Measurements from ENCODE around the gene KCND2.
A peak's percentile ranks its signal among the peaks of the same experiment; 100 is the strongest.
"Not testable (repeated sequence)": the region's sequence is repeated elsewhere in the genome, so short reads cannot be mapped to it uniquely, and the experiment has no call there.

KCND2 gene

GRCh38 chr7:120588862-120589261 is 315.9 kb downstream of the KCND2 start:
- no peak for DNase-seq

DNA sequence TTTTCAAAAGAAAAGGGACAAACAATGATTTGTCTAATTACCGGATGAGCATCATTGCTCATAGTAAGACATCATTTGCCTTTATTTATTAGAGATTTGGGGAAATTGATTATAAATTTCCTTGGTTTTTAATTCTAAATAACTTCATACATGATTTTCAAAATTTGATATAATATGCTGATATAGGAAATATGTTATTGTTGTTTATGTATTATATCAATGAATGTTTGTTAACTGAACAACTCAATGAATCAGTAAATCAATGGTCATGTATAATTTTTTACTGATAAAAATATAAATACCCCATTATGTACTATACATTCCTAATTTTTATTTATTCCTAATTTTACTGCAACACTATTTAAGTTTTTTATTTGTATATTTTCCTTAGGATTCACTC is 327.6 kb downstream of the KCND2 start:
- DNase-seq = no peak

GRCh38 chr7:120603366-120603765 is 330.4 kb downstream of the KCND2 start:
- no peak for DNase-seq

- no peak for DNase-seq
Observed at GRCh38 chr7:120609136-120609753, 336.3 kb downstream of the KCND2 start.

DNA sequence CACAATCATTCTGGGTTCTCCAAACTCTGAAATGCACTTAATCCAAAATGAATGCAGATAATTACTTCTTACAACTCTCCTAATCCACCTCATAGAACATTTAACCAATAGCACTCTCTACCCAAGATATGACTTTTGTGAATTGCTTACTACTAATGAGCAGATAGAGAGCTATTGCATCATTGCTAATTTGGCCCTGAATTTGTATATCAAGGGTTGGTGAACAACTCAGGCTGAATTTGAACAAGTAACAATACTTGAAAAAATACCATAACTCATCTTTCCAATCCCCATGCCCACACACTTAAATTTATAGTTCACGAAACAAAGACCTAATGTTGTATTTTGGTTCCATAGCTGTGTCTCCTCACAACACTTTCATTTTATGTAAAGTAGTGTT is 339.0 kb downstream of the KCND2 start:
- no peak for DNase-seq

DNA sequence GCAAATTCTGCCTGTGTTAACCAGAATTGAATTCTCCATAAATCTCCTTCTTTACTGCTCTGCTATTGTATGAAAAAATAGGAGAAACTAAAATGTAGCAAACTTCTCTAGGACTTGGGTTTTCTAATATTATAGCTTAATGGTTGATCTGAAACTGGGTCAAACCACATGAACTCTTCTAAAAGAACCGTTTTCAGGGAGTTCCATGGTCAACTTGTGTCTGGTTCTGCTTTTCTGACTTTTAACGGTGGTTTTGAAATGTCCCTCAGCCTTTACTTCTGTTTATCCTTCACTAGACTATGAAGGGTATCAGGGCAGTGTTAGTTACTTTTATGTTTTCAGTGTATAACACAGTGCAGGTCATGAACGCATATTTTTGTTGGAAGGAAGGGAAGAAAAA is 342.7 kb downstream of the KCND2 start:
- DNase-seq = no peak

DNA sequence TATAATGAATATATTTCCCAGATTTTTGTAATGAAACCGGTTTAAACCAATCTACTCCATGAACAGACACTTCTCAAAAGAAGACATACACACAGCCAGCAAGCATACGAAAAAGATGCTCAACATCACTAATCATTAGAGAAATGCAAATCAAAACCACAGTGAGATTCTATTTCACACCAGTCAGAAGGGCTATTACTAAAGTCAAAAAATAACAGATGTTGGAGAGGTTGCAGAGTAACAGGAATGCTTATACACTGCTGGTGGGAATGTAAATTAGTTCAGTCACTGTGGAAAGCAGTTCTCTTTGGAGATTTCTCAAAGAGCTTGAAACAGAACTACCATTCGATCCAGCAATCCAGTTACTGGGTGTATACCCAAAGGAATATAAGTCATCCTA is 344.3 kb downstream of the KCND2 start:
- DNase-seq = no peak

DNA sequence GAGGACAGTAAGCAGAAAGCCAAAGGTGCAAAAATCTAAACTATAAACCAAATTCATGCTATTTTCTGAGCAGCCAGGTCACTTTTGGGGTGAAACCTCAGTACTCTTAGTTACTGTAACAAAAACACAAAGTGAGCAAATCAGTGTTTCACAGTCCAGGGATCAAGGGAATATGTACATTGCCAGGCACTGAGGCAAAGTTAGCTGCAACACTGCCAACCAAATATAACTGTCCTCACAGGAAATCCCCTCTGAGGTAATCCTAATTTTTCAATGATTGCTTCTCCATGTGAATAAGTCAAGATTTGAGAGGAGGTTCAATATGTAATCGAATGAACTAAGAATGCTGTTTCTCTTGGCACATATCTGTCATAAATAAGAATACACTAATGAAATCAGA is 355.3 kb downstream of the KCND2 start:
- peak; percentile 39 for DNase-seq

DNA sequence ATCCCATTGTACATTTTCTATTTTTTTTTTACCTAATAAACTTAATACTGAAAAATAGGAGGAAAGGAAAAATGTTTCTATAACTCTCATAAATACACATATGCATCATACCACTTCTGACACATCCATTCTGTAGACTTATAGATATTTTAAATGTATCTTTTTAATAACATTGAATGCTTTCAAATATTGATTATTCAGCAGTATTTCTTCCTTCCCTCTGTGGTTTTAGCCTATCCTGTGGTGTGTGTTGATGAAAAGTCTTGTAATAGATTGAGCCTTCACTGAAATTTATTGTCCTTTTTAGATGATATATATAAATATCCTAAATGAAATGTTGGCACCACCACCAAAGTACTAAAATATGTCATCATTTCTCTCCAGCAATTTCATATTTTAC is 366.9 kb downstream of the KCND2 start:
- DNase-seq = no peak

- no peak for DNase-seq
Observed at GRCh38 chr7:120645966-120646365, 373.0 kb downstream of the KCND2 start.

- DNase-seq = no peak
Observed at GRCh38 chr7:120654241-120654640, 381.3 kb downstream of the KCND2 start.

DNA sequence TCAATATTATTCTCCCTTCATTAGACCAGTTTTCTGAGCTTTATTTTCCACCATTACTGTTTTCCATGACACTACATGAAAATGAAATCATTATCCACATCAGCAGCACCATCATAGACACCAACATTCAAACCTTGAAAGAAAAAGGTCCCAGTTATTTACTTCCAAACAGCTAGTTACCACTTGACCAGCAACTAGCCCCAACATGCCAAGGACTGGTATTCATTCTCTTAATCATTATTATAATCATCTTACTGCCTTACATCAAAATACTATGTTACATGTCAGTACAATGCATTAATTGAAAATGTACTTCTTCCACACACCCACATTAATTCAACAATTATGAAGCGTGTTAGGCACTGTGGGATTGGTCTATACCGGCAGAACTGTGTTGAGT is 385.5 kb downstream of the KCND2 start:
- DNase-seq = no peak

DNA sequence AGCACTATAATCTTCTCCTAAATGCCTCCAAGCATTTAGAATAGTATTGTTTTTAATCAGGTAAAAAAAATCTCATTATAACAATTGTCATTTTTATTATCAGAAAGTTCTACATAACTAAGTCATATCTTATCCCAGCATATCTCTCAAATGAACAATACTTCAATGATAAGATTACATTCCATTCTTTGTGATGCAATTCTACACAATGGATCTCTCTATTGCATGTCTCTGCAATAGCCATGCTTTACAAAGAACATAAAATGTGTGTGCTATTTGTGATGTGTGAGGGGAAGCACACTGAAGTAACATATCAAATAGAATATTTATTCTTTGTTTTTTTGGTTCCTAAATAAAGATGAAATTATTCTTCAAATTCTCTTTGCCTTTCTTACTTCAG is 389.3 kb downstream of the KCND2 start:
- DNase-seq = no peak

DNA sequence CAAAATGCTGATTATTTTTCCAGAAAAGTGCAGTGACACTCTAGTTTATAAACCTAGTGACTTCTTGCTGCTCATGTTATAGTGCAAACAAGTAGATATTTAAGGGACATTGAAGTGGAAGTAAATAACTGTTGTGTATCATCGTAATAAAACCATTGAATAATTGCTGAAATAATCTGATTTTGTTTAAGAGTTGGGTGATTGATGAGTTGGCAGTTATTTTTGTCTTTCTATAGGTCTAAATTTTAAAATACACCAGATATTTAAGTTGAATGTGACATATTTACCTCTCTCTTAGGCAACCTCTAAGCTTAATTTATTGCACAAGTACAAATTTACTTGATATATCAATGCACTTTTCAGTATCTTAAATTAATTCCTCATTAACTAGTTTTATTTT is 392.1 kb downstream of the KCND2 start:
- no peak for DNase-seq

GRCh38 chr7:120675076-120675475 is 402.1 kb downstream of the KCND2 start:
- DNase-seq = no peak

GRCh38 chr7:120677535-120677934 is 404.6 kb downstream of the KCND2 start:
- no peak for DNase-seq

DNA sequence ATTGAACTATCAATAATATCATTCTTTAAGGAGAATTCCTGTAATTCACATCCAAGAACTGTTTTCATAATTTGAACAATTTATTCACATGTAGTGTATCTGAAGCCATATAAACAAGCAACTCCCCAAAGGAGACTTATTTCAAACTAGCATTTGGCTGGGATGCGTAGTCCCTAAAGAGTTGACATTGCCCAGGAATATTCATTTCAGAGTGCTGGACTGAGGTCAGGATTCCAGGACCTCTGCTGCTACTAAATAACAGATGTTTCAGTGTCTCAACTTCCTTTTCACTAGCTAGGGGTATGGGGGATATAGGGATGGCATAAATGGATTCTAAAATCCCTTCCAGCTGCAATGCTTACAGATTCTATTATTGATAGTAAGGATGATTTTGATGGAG is 408.0 kb downstream of the KCND2 start:
- DNase-seq = peak; percentile 27

DNA sequence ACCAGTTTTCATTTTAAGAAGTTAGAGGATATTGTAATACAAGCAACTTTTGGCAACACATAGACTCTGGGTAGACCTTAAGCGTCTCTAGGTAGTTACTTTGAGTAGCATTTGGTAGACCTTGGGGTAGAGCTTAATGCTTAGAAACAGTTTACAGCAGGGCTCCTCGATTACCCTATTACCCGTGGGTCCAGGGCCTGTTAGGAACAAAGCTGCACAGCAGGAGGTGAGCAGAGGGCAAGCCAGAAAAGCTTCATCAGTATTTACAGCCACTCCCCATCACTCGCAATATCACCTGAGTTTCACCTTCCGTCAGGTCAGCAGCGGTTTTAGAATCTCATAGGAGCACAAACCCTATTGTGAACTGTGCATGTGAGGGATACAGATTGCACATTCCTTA is 411.5 kb downstream of the KCND2 start:
- no peak for DNase-seq

DNA sequence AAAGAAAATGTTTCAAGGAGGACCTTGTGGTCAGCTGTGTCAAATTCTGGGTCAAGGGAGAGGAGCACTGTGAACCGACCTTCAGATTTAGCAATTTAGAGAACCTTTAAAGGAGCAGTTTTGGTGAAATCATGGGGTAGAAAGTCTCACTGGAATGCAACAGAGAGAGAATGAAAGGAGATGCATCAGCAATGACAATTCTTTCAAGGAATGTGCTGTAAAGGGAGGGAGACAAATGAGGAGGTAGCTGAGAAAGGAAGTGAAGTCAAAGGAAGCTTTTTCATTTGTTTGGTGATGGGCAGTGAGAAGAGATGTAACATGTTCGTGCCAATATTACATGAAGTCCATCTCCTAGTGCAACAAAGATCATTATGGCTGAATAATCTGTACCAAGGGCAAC is 418.9 kb downstream of the KCND2 start:
- no peak for DNase-seq

- no peak for DNase-seq
Observed at GRCh38 chr7:120695848-120696247, 422.9 kb downstream of the KCND2 start.

GRCh38 chr7:120700796-120701195 is 427.8 kb downstream of the KCND2 start:
- DNase-seq = no peak

DNA sequence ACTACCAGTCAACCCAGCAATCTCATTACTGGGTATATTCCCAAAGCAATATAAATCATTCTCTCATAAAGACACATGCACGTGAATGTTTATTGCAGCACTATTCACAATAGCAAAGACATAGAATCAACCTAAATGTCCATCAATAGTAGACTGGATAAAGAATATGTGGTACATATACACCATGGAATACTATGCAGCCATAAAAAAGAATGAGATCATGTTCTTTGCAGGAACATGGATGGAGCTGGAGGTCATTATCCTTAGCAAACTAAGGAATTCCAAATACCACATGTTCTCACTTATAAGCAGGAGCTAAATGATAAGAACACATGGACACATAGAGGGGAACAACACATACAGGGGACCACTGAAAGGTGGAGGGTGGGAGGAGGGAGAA is 429.4 kb downstream of the KCND2 start:
- not testable (repeated sequence) for DNase-seq

DNA sequence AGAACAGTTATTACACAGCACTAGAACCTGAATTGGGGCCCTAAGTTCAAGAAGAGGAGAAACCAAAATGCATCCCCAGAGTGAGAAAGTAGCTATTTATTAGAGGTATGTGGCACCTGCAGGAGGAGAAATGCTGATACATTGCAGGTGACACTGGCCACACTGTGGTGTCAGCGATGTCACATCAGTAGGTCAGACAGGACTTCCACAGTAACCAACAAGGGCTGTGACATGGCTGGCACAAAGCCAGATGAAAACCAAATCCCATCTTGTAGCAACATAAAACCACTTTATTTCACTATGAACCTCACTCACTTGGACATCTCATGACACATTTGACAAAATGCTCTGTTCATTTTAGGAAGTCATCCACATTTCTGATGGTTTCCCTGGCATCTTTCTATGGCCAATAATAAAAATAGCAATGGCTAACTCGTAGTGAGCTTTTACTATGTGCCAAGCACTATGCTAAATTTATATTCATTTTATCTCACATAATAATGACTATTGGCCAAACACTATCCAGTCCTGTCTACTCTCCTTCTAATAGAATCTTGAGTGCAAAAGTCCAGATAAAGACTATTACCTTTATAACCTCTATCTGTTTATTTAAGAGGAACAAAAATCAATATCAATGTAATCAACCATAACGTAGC is 430.7 kb downstream of the KCND2 start:
- no peak for DNase-seq

DNA sequence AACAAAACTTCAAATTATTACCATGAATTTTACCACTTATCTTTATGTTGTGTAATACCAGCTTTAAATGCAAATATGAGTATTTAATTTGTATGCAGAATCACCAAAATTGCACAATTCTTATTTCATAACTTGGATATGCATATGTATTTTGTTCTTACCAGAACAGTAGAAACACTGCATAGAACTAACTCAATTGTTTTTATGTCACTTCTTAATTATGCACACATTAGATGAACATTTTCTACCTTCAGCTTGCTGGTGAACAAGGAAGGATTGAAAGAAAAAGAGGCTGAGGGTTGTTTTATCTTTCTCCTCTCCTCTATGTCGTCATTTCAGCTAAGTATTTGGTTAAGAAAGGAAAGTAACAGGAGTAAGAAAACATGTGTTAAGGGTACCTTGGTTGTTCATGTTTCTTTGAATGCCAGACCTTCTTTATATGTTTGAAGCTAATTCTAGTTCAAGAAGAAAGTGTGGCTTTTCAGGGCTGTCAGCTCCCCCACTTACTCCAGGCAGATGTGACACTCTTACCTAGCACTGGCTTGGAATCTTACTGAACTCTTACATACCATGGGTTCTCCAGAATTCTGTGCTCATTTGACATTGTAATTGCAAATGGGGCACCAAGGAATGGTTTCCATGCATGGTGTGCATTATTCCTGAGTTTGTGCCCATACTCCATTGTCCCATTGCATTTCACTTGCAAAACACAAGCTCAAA is 436.4 kb downstream of the KCND2 start:
- DNase-seq = no peak

DNA sequence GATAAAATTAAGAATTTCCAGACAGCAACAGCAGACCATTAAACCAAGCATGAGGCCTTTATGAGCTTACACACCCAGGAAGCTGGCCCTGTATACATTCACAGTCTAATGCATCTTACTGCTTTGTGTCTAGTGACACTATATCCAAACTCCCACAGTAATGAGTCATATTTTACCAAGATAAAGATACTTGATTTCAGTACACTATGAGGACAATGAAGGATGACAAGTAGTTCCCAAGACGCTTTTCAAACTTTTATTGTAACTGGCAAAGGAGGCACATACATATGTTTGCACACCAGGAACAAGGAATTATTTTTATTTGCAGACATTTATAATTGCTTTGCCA is 437.0 kb downstream of the KCND2 start:
- DNase-seq = no peak

Measured in femur (tissue), 1 donor.